Natural killer cell (primary cell): ENCODE results near the gene VWA8. TPM values are rescaled to one million over a fixed set of nuclear protein-coding genes. Genes with fewer than 3 reads are reported as not detected.

Experiments used
- ATAC-seq, 3 donors: fragments of 150-1000 bp in 2 of 3; fragments of 200-7000 bp in 1 of 3; cut with Tn5 transposase; 1 replicate in 1 of 3; 2 replicates in 2 of 3; pipeline ENCODE4 v1.10.0; 2021; ENCODE audit warnings: mild to moderate bottlenecking in 2 of 3, moderate library complexity in 2 of 3
- DNase-seq, 2 donors: peaks; one replicate each; pipeline versions ENCODE4 v3.0.0 to v3.0.0-alpha.2; 2013 to 2021; ENCODE audit warnings: mixed read lengths in 1 of 2
- H3K27ac ChIP-seq: one replicate; pipeline ENCODE4 v1.5.1; 2013; ENCODE audit warnings: mild to moderate bottlenecking, low read length
- H3K27me3 ChIP-seq: one replicate; pipeline ENCODE4 v1.6.1; 2013; ENCODE audit warnings: low read length; ENCODE audit not compliant: control insufficient read depth, insufficient read depth
- H3K36me3 ChIP-seq: one replicate; pipeline ENCODE4 v1.6.1; 2013; ENCODE audit warnings: low read length; ENCODE audit not compliant: control insufficient read depth, insufficient read depth
- H3K4me1 ChIP-seq: one replicate; pipeline ENCODE4 v1.6.1; 2013; ENCODE audit warnings: low read length; ENCODE audit not compliant: control insufficient read depth, insufficient read depth
- H3K4me3 ChIP-seq: one replicate; pipeline ENCODE4 v1.5.1; 2013; ENCODE audit warnings: low read length
- H3K9me3 ChIP-seq: one replicate; pipeline ENCODE4 v1.6.1; 2013; ENCODE audit warnings: low read length; ENCODE audit not compliant: control insufficient read depth, insufficient read depth
- H3K27ac Mint-ChIP-seq, 2 donors: one replicate each; pipeline ENCODE4 v1.8.0; 2022; ENCODE audit warnings: mild to moderate bottlenecking in 2 of 2, mixed read lengths in 2 of 2, moderate library complexity in 1 of 2
- H3K27me3 Mint-ChIP-seq, 2 donors: one replicate each; pipeline ENCODE4 v1.8.0; 2022; ENCODE audit warnings: low read depth in 2 of 2, mixed read lengths in 2 of 2
- H3K36me3 Mint-ChIP-seq: one replicate; pipeline ENCODE4 v1.8.0; 2022; ENCODE audit warnings: mixed read lengths
- H3K4me1 Mint-ChIP-seq, 2 donors: one replicate each; pipeline ENCODE4 v1.8.0; 2022; ENCODE audit warnings: mixed read lengths in 2 of 2
- H3K4me3 Mint-ChIP-seq: one replicate; pipeline ENCODE4 v1.8.0; 2022; ENCODE audit warnings: mild to moderate bottlenecking, moderate library complexity, mixed read lengths
- H3K9me3 Mint-ChIP-seq, 2 donors: one replicate each; pipeline ENCODE4 v1.8.0; 2022; ENCODE audit warnings: mixed read lengths in 2 of 2
- whole genome bisulfite sequencing: methylation state at CpG from one replicate; pipeline ENCODE4 v1.1.7; 2013; ENCODE audit warnings: missing lambda C conversion rate; ENCODE audit not compliant: insufficient coverage; 5-methylcytosine and 5-hydroxymethylcytosine counted together
- intact Hi-C: fragments of 100-400 bp; cut with micrococcal nuclease; formaldehyde crosslinking; loops from one replicate; pipeline ENCODE4 v1.14.2; 2022
- total RNA-seq, 4 donors: library from RNA; stranded (reverse); fragments of 120-200 nt in 1 of 4; gene quantifications; one replicate each; pipeline versions ENCODE4 v1.2.3 to v1.2.4, GENCODE V29; 2013 to 2022
- TF ChIP-seq, protein P1 (sequence below): fragments of 200-600 bp; IDR thresholded peaks from one replicate; pipeline ENCODE4 v1.8.0; 2022; ENCODE audit warnings: antibody characterized with exemption

VWA8 gene
- total RNA-seq, 3 donors from 2014 or later (not counting 1 experiment from before 2014, with no cell fraction given) = 21.9 to 27.5 (median 22.6) TPM

DNA sequence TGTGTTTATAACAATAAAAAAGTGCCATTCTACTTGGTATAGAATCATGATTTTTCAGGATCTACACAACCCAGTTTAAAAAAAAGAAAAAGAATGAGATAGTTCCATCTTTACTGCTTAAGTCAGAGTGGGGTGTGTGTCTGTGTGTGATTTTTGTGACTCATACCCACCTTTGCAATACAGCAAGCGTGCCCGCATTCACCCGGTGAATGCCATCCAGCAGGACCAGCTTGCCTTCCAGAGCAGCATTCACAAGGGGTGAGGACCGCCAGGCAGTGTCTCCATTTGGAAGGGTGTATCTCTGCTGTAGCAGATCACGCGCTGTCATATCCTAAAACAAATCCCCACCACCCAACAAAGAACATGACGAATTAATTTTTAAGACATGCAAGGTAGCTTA lies 127.7 kb downstream of the VWA8 start:
- no peak overlapping the region for H3K27ac ChIP-seq
- no peak for DNase-seq
- no peak for ATAC-seq
- no peak overlapping the region for H3K4me3 Mint-ChIP-seq
- no peaks in the 10 kb centered on the region for H3K9me3 Mint-ChIP-seq
- H3K36me3 ChIP-seq = peaks cover 12% of the 10 kb centered on the region
- no peak overlapping the region for H3K4me3 ChIP-seq
- H3K27ac Mint-ChIP-seq = no peak overlapping the region
- no peaks in the 10 kb centered on the region for H3K4me1 ChIP-seq
- no peaks in the 10 kb centered on the region for H3K27me3 Mint-ChIP-seq
- 94% methylated on average over 7 of the region's 7 CpGs for WGBS
- H3K4me1 Mint-ChIP-seq = peaks cover 0 to 9% of the 10 kb centered on the region in 2 donors
- no peaks in the 10 kb centered on the region for H3K27me3 ChIP-seq
- H3K36me3 Mint-ChIP-seq = peaks cover 13% of the 10 kb centered on the region
- H3K9me3 ChIP-seq = no peaks in the 10 kb centered on the region
- TF ChIP-seq, protein P1, sequence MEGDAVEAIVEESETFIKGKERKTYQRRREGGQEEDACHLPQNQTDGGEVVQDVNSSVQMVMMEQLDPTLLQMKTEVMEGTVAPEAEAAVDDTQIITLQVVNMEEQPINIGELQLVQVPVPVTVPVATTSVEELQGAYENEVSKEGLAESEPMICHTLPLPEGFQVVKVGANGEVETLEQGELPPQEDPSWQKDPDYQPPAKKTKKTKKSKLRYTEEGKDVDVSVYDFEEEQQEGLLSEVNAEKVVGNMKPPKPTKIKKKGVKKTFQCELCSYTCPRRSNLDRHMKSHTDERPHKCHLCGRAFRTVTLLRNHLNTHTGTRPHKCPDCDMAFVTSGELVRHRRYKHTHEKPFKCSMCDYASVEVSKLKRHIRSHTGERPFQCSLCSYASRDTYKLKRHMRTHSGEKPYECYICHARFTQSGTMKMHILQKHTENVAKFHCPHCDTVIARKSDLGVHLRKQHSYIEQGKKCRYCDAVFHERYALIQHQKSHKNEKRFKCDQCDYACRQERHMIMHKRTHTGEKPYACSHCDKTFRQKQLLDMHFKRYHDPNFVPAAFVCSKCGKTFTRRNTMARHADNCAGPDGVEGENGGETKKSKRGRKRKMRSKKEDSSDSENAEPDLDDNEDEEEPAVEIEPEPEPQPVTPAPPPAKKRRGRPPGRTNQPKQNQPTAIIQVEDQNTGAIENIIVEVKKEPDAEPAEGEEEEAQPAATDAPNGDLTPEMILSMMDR = no peak
- intact Hi-C loops = no loop called here

DNA sequence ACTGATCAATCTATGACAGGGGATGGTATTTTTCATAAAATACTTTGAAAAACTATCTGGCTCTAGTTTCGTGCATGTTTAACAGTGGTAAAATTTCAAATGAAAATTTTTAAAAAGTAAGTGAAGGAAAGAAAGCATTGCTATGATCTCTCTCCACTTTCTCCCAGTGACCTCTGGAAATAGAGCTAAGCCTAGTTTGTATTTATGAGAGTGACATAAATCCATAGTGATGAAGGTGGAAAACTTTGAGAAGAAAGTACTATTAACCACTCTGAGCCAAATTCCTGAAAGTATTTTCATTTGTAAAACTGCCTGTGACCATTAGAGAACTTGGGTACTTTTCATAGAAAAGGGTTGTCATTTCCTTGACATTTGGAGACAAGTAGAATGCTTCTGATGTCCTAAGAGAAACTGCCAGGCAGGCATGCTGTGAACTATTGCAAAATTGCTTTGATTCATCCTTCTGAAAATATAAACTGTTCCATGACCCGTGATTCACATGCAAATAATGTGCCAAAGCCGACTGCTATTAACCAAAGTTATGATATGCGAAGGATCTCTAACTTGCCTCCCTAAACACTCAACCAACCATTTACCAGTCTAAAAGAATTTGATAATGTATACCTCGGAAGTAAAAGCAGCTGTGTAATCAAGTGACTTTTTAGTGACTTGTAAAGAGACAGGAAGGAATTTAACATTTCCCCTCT lies 133.2 kb downstream of the VWA8 start:
- H3K36me3 ChIP-seq = peaks cover 14% of the 10 kb centered on the region
- H3K36me3 Mint-ChIP-seq = peaks cover under 1% of the 10 kb centered on the region
- 94% methylated on average over 4 of the region's 5 CpGs for WGBS
- no peak overlapping the region for H3K4me3 ChIP-seq
- TF ChIP-seq, protein P1 = no peak
- intact Hi-C loops = no loop called here
- no peaks in the 10 kb centered on the region for H3K4me1 ChIP-seq
- DNase-seq (no peak), ATAC-seq (no peak)
- H3K27ac ChIP-seq = no peak overlapping the region
- no peaks in the 10 kb centered on the region for H3K9me3 ChIP-seq
- H3K27me3 Mint-ChIP-seq = no peaks in the 10 kb centered on the region
- H3K4me3 Mint-ChIP-seq = no peak overlapping the region
- no peak overlapping the region for H3K27ac Mint-ChIP-seq
- H3K4me1 Mint-ChIP-seq = peaks cover 0 to 16% of the 10 kb centered on the region in 2 donors
- no peaks in the 10 kb centered on the region for H3K27me3 ChIP-seq
- no peaks in the 10 kb centered on the region for H3K9me3 Mint-ChIP-seq

DNA sequence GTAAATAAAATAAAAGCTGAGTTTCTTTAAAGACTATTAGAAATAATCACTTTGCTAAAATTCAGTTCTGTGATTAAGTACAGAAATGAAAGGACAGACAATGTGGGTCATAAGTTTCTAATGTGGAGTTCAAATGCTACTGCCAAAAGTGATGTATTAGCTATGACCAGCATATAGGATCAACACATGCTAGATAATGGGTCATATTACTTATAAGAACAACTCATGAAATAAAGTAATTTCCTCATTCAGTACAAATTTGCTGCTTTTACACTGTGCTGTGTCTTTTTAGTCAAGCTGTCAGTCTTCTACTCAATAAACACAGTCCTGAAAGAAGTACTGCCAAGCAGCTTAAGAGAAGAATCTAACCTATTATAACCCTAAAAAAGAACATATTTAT lies 135.2 kb downstream of the VWA8 start:
- no peaks in the 10 kb centered on the region for H3K9me3 Mint-ChIP-seq
- H3K27ac Mint-ChIP-seq = no peak overlapping the region
- Histone ChIP-seq H3K4me3 (no peak overlapping the region), H3K27ac (no peak overlapping the region), H3K9me3 (no peaks in the 10 kb centered on the region), H3K36me3 (peaks cover 11% of the 10 kb centered on the region), H3K4me1 (no peaks in the 10 kb centered on the region), H3K27me3 (no peaks in the 10 kb centered on the region)
- H3K36me3 Mint-ChIP-seq = no peaks in the 10 kb centered on the region
- ATAC-seq (no peak), DNase-seq (no peak)
- TF ChIP-seq, protein P1 = no peak
- intact Hi-C loops = no loop called here
- no peak overlapping the region for H3K4me3 Mint-ChIP-seq
- no peaks in the 10 kb centered on the region for H3K27me3 Mint-ChIP-seq
- peaks cover 0 to 16% of the 10 kb centered on the region in 2 donors for H3K4me1 Mint-ChIP-seq

DNA sequence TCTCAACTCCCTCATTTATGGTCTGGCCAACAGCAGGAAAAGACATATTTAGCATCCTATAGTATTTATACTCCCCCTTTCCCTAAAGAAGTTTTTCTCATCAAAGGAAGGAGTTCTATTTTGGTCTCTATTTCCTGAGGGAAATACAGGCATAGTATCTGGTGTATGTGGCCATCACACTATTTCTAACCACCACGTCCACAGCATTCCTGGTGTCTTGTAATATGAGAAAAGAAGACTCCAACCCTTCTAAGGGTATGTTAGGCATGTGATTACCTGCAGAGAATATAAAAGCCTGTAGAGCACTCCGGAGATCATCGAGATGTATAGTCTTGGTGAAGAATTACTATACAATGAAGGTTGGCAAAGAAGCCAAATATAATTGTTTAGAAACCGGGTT lies 137.4 kb downstream of the VWA8 start:
- no peaks in the 10 kb centered on the region for H3K36me3 Mint-ChIP-seq

More for the DNA sequence above, 137.4 kb downstream of the VWA8 start:
- Histone ChIP-seq H3K4me3 (no peak overlapping the region), H3K4me1 (no peaks in the 10 kb centered on the region), H3K27ac (no peak overlapping the region), H3K36me3 (peaks cover 8% of the 10 kb centered on the region), H3K27me3 (no peaks in the 10 kb centered on the region), H3K9me3 (no peaks in the 10 kb centered on the region)
- intact Hi-C loops = no loop called here
- H3K9me3 Mint-ChIP-seq = no peaks in the 10 kb centered on the region
- ATAC-seq (no peak), DNase-seq (no peak)
- 88% methylated on average over 3 of the region's 4 CpGs for WGBS
- no peak overlapping the region for H3K27ac Mint-ChIP-seq
- no peaks in the 10 kb centered on the region for H3K27me3 Mint-ChIP-seq
- TF ChIP-seq, protein P1 = no peak
- peaks cover 0 to 16% of the 10 kb centered on the region in 2 donors for H3K4me1 Mint-ChIP-seq
- no peak overlapping the region for H3K4me3 Mint-ChIP-seq
